Measurements from ENCODE around the gene ALPP. TPM values are rescaled to one million over a fixed set of nuclear protein-coding genes. Genes with fewer than 3 reads are reported as not detected.

ALPP gene
- polyA plus RNA-seq, 1 donor from 2014 or later = not detected

GRCh38 chr2:232431705-232432590, 53.4 kb downstream of the ALPP start:
- H3K79me2 ChIP-seq (replicated peaks; ENCODE audit: insufficient read depth, low read length) = no peaks in the 10 kb centered on the region
- H3K27ac ChIP-seq (ENCODE audit: low read length) = no peak overlapping the region
- H3K9me2 ChIP-seq (ENCODE audit: insufficient read depth, low read length) = no peaks in the 10 kb centered on the region
- no peaks in the 10 kb centered on the region for H3K9me3 ChIP-seq (ENCODE audit: low read length)
- H4K20me1 ChIP-seq (ENCODE audit: insufficient read depth) = no peaks in the 10 kb centered on the region
- H3K27me3 ChIP-seq (ENCODE audit: insufficient read depth, low read depth, low read length) = no peaks in the 10 kb centered on the region
- no peaks in the 10 kb centered on the region for H3F3A ChIP-seq (ENCODE audit: insufficient read depth, low read length, poor library complexity, severe bottlenecking)
- TF ChIP-seq EP300 (conservative IDR thresholded peaks at IDR 0.05; ENCODE audit: poor library complexity, severe bottlenecking) (no peak), SMC3 (conservative IDR thresholded peaks at IDR 0.05; ENCODE audit: poor library complexity) (no peak), RAD21 (conservative IDR thresholded peaks at IDR 0.05) (no peak), POLR2AphosphoS5 (IDR thresholded peaks at IDR 0.05) (no peak), CTCF (IDR thresholded peaks at IDR 0.05; ENCODE audit: poor library complexity, severe bottlenecking) (no peak), REST (IDR thresholded peaks at IDR 0.05; ENCODE audit: borderline replicate concordance) (no peak), TAF1 (IDR thresholded peaks at IDR 0.05; ENCODE audit: low read depth) (no peak), EZH2 (IDR thresholded peaks at IDR 0.05; ENCODE audit: borderline replicate concordance, insufficient read depth, low read length, poor library complexity, severe bottlenecking) (no peak), MXI1 (conservative IDR thresholded peaks at IDR 0.05; ENCODE audit: poor library complexity, severe bottlenecking) (no peak)
- no peaks in the 10 kb centered on the region for H3K36me3 ChIP-seq (ENCODE audit: insufficient read depth, low read length)
- no peak overlapping the region for H3K4me3 ChIP-seq (ENCODE audit: low read length)
- no peak overlapping the region for H3K4me2 ChIP-seq (ENCODE audit: low read length)
- H2AFZ ChIP-seq (ENCODE audit: low read depth, low read length) = no peak overlapping the region
- H3K9ac ChIP-seq (ENCODE audit: low read length) = no peak overlapping the region

Small RNAs within 50 kb of the gene (small RNA-seq; reads per million reads assigned to genes)
- gene AC068134.3 (0 reads per million in 3 experiments), gene AC068134.4 (0 reads per million in 3 experiments)

Other genes starting within 250 kb of the ALPP start
- not detected in 2 replicates for gene ALPG, start 28.1 kb downstream of the ALPP start, polyA plus RNA-seq
- not detected in 2 replicates for gene ALPI, start 77.4 kb downstream of the ALPP start, polyA plus RNA-seq
- gene ECEL1, start 109.1 kb downstream of the ALPP start, polyA plus RNA-seq = 60.9 and 75.6 TPM in 2 replicates
- 0.16 TPM in 1 of 2 replicates, not detected in the other for gene PRSS56, start 141.6 kb downstream of the ALPP start, polyA plus RNA-seq
- gene CHRND, start 147.4 kb downstream of the ALPP start, polyA plus RNA-seq = not detected in 2 replicates
- not detected in 2 replicates for gene CHRNG, start 160.9 kb downstream of the ALPP start, polyA plus RNA-seq
- gene TIGD1, start 171.8 kb downstream of the ALPP start, polyA plus RNA-seq = 29.3 and 29.9 TPM in 2 replicates
- 57.6 and 82.8 TPM in 2 replicates for gene EIF4E2, start 171.9 kb downstream of the ALPP start, polyA plus RNA-seq

Data from neural cell (in vitro differentiated cells).